HCT116 (cell line): ENCODE measurements around the gene SP140L. TPM values are rescaled to one million over a fixed set of nuclear protein-coding genes. Genes with fewer than 3 reads are reported as not detected.

Experiments
- ATAC-seq: fragments of 200-7000 bp; cut with Tn5 transposase; 2 replicates; pipeline ENCODE4 v1.9.1; 2020; ENCODE audit warnings: mild to moderate bottlenecking, moderate library complexity
- BruUV-seq: library from RNA; stranded (reverse); fragments of 400-500 nt; replicated peaks from 2 replicates; lab custom pipeline; 2021; lab: Mats Ljungman, UMichigan
- CTCF ChIA-PET: fragments of 300-600 bp; sonication (Branson Sonifier 250); formaldehyde crosslinking; loops from one replicate; lab custom pipeline; 2021; ENCODE audit warnings: antibody characterized with exemption; lab: Charles Lee
- POLR2A ChIA-PET: fragments of 300-600, 350-600 bp; sonication (Branson Sonifier 250); formaldehyde crosslinking; loops from one replicate; lab custom pipeline; 2021; ENCODE audit warnings: antibody characterized with exemption; lab: Charles Lee
- RAD21 ChIA-PET, 2 experiments: fragments of 300-600 bp; sonication (Branson Sonifier 250); formaldehyde crosslinking; loops; one replicate each; lab custom pipeline; 2023; ENCODE audit warnings: low total read pairs in 2 of 2; ENCODE audit not compliant: uncharacterized antibody in 2 of 2, unreplicated experiment in 2 of 2, low non-redundant PET in 1 of 2; lab: Charles Lee
- DNase-seq: peaks from one replicate; pipeline ENCODE4 v3.0.0-alpha.2; 2010; ENCODE audit warnings: low read depth, low spot score
- H2AFZ ChIP-seq: fragments of 200-600 bp; shearing (Covaris generic), sonication (generic); 2 replicates; pipeline ENCODE4 v1.6.1; 2017; ENCODE audit warnings: low read depth, mixed run types, mixed read lengths, antibody characterized with exemption, low read length; ENCODE audit not compliant: poor library complexity, severe bottlenecking
- H3K27ac ChIP-seq: 2 replicates; pipeline ENCODE4 v1.5.1; 2012; ENCODE audit warnings: low read depth, low read length
- H3K27me3 ChIP-seq: fragments of 200-600 bp; sonication (generic); 2 replicates; pipeline ENCODE4 v1.6.1; 2016; ENCODE audit warnings: mixed run types, low read length, mixed read lengths; ENCODE audit not compliant: insufficient read depth
- H3K36me3 ChIP-seq, 2 experiments: fragments of 200-500 bp in 1 of 2; fragments of 200-600 bp in 1 of 2; sonication (Bioruptor generic) in 1 of 2; sonication (generic) in 1 of 2; 2 replicates each; pipeline versions ENCODE4 v1.5.1 to v1.6.1; 2014 to 2016; ENCODE audit warnings: low read length in 2 of 2, inconsistent platforms in 1 of 2, mixed read lengths in 1 of 2, mixed run types in 1 of 2; ENCODE audit not compliant: insufficient read depth in 2 of 2, control insufficient read depth in 1 of 2
- H3K4me1 ChIP-seq, 2 experiments: fragments of 200-600 bp in 1 of 2; sonication (generic) in 1 of 2; 2 replicates each; pipeline versions ENCODE4 v1.5.1 to v1.6.1; 2012 to 2017; ENCODE audit warnings: low read length in 2 of 2, inconsistent platforms in 1 of 2, mild to moderate bottlenecking in 1 of 2, mixed read lengths in 1 of 2, mixed run types in 1 of 2, moderate library complexity in 1 of 2; ENCODE audit not compliant: insufficient read depth in 2 of 2, control insufficient read depth in 1 of 2
- H3K4me2 ChIP-seq: fragments of 200-600 bp; sonication (generic); 2 replicates; pipeline ENCODE4 v1.6.1; 2017; ENCODE audit warnings: mixed run types, low read length, mixed read lengths
- H3K4me3 ChIP-seq, 2 experiments: fragments of 200-600 bp in 1 of 2; sonication (generic) in 1 of 2; replicated peaks in 1 of 2; 2 replicates each; pipeline ENCODE4 v1.5.1; 2011 to 2016; ENCODE audit warnings: low read length in 2 of 2, control low read depth in 1 of 2, low read depth in 1 of 2, mild to moderate bottlenecking in 1 of 2, mixed read lengths in 1 of 2, mixed run types in 1 of 2
- H3K79me2 ChIP-seq: fragments of 200-600 bp; sonication (generic); 2 replicates; pipeline ENCODE4 v1.6.1; 2017; ENCODE audit warnings: mild to moderate bottlenecking, mixed run types, low read length, moderate library complexity, mixed read lengths; ENCODE audit not compliant: insufficient read depth
- H3K9ac ChIP-seq: fragments of 200-600 bp; sonication (generic); 2 replicates; pipeline ENCODE4 v1.6.1; 2016; ENCODE audit warnings: low read length, mixed read lengths
- H3K9me2 ChIP-seq: fragments of 200-600 bp; sonication (generic), shearing (Covaris generic); 2 replicates; pipeline ENCODE4 v1.6.1; 2017; ENCODE audit warnings: mixed run types, mild to moderate bottlenecking, moderate library complexity; ENCODE audit not compliant: insufficient read depth
- H3K9me3 ChIP-seq, 2 experiments: fragments of 200-500 bp in 1 of 2; fragments of 200-600 bp in 1 of 2; sonication (Bioruptor generic) in 1 of 2; sonication (generic) in 1 of 2; 2 replicates each; pipeline ENCODE4 v1.6.1; 2014 to 2017; ENCODE audit warnings: low read length in 2 of 2, mixed read lengths in 2 of 2, inconsistent platforms in 1 of 2, low read depth in 1 of 2, mild to moderate bottlenecking in 1 of 2, mixed run types in 1 of 2, moderate library complexity in 1 of 2; ENCODE audit not compliant: control insufficient read depth in 1 of 2, insufficient read depth in 1 of 2
- H4K20me1 ChIP-seq: fragments of 200-600 bp; sonication (generic), shearing (Covaris generic); 2 replicates; pipeline ENCODE4 v1.6.1; 2017; ENCODE audit warnings: mixed run types, mild to moderate bottlenecking, moderate library complexity; ENCODE audit not compliant: insufficient read depth
- ATF3 ChIP-seq: IDR thresholded peaks from 2 replicates; pipeline ENCODE4 v1.6.1; 2012
- CEBPB ChIP-seq: IDR thresholded peaks from 2 replicates; pipeline ENCODE4 v1.6.1; 2012; ENCODE audit warnings: low read depth
- CTCF ChIP-seq, 3 experiments: fragments of 200-600 bp in 1 of 3; sonication (generic) in 1 of 3; IDR thresholded peaks in 2 of 3; conservative IDR thresholded peaks in 1 of 3; 2 replicates each; pipeline ENCODE4 v1.5.1; 2012 to 2017; ENCODE audit warnings: low read depth in 2 of 3, low read length in 2 of 3, antibody characterized with exemption in 1 of 3, borderline replicate concordance in 1 of 3, control low read depth in 1 of 3, mild to moderate bottlenecking in 1 of 3, mixed read lengths in 1 of 3, mixed run types in 1 of 3, moderate library complexity in 1 of 3; ENCODE audit not compliant: insufficient read depth in 1 of 3
- EZH2phosphoT487 ChIP-seq: fragments of 200-600 bp; IDR thresholded peaks from 2 replicates; pipeline ENCODE4 v1.6.1; 2018; ENCODE audit warnings: antibody characterized with exemption, borderline replicate concordance
- POLR2AphosphoS5 ChIP-seq: IDR thresholded peaks from 2 replicates; pipeline ENCODE4 v1.6.1; 2011; ENCODE audit warnings: mild to moderate bottlenecking, low read depth, low read length, moderate library complexity
- REST ChIP-seq: IDR thresholded peaks from 2 replicates; pipeline ENCODE4 v1.6.1; 2012; ENCODE audit warnings: low read depth
- SIN3A ChIP-seq: IDR thresholded peaks from 2 replicates; pipeline ENCODE4 v1.6.1; 2012; ENCODE audit warnings: low read depth
- SRF ChIP-seq: IDR thresholded peaks from 2 replicates; pipeline ENCODE4 v1.6.1; 2012; ENCODE audit warnings: low read depth
- TCF7L2 ChIP-seq: IDR thresholded peaks from 2 replicates; pipeline ENCODE4 v1.7.0; 2011; ENCODE audit warnings: borderline replicate concordance, inconsistent platforms; ENCODE audit not compliant: insufficient read depth, insufficient read length; ENCODE audit errors: extremely low read depth
- ZFX ChIP-seq: fragments of 450-650 bp; IDR thresholded peaks from 2 replicates; pipeline ENCODE4 v1.6.1; 2017
- intact Hi-C: fragments of 100-400 bp; cut with micrococcal nuclease; formaldehyde crosslinking; loops from 2 replicates; pipeline ENCODE4 v1.10.0; 2022
- total RNA-seq: library from RNA; stranded (reverse); gene quantifications from one replicate; pipeline ENCODE4 v1.2.1, GENCODE V29; 2021; ENCODE audit not compliant: unreplicated experiment

Gene SP140L
- total RNA-seq, 1 experiment from 2014 or later: 28.9 TPM

- H3K79me2 ChIP-seq: no peaks in the 10 kb centered on the region
- no peak for TF ChIP-seq SIN3A
- TF ChIP-seq ATF3: no peak
- no peak for TF ChIP-seq POLR2AphosphoS5
- no peak for TF ChIP-seq REST
- TF ChIP-seq EZH2phosphoT487: no peak
- no peak for TF ChIP-seq SRF
- no peak for TF ChIP-seq TCF7L2
- TF ChIP-seq CTCF (IDR thresholded peaks at IDR 0.05 in 2 of 3, conservative IDR thresholded peaks at IDR 0.05 in 1 of 3; ENCODE audit: borderline replicate concordance in 1 of 3, insufficient read depth in 1 of 3, low read depth in 2 of 3, low read length in 2 of 3): no peak
- TF ChIP-seq CEBPB: no peak
- no peak for TF ChIP-seq ZFX
- ATAC-seq: no peak
- H3K36me3 ChIP-seq: no peaks in the 10 kb centered on the region
- H3K4me2 ChIP-seq: no peak overlapping the region
- CTCF ChIA-PET: no interaction called here
- no peaks in the 10 kb centered on the region for H3K9me2 ChIP-seq
- intact Hi-C loops: loop anchor here (5.0 kb wide), 1 partner anchor 391 kb away; the partner anchor contains the start of gene CAB39
- H4K20me1 ChIP-seq: no peaks in the 10 kb centered on the region
- no peak overlapping the region for H3K27ac ChIP-seq
- RAD21 ChIA-PET: no interaction called here
- no TSS peak for BruUV-seq
- no peak for DNase-seq
- H3K4me3 ChIP-seq: no peak overlapping the region
- H3K9me3 ChIP-seq: no peaks in the 10 kb centered on the region
- POLR2A ChIA-PET: no interaction called here
- no peak overlapping the region for H3K9ac ChIP-seq
- no peaks in the 10 kb centered on the region for H3K27me3 ChIP-seq
- H2AFZ ChIP-seq: no peak overlapping the region
- H3K4me1 ChIP-seq: peaks cover 0 to 19% of the 10 kb centered on the region in 2 experiments; a peak in 3 of 4 replicates
Measured at GRCh38 chr2:230321031-230321430, 6.0 kb upstream of the SP140L start.
